ENCODE results near the gene GPR162. TPM values are rescaled to one million over a fixed set of nuclear protein-coding genes. Genes with fewer than 3 reads are reported as not detected.

Gene GPR162
- total and polyA plus RNA-seq, 10 of the 15 experiments (the other 5 are each of a cell fraction or from before 2014, with no cell fraction given) = not detected

- in situ Hi-C loops (cut with MboI) (no loop called here), intact Hi-C loops (cut with micrococcal nuclease; ENCODE audit: unreplicated experiment) (no loop called here)
- Histone ChIP-seq H3K27me3 (replicated peaks in 1 of 2; ENCODE audit: control insufficient read depth in 2 of 2, insufficient read depth in 2 of 2, low read length in 1 of 2) (peaks cover 5 to 14% of the 10 kb centered on the region in 2 experiments), H3K79me2 (ENCODE audit: control insufficient read depth, insufficient read depth, low read length) (no peaks in the 10 kb centered on the region), H3K36me3 (ENCODE audit: control insufficient read depth in 2 of 2, insufficient read depth in 2 of 2, low read length in 1 of 2) (no peaks in the 10 kb centered on the region), H3K9ac (ENCODE audit: control insufficient read depth, insufficient read depth, low read length) (no peak overlapping the region), H3K4me1 (ENCODE audit: control insufficient read depth, insufficient read depth, low read length) (no peaks in the 10 kb centered on the region; the same call in 1 of the 2 replicates), H4K20me1 (ENCODE audit: control insufficient read depth, insufficient read depth) (no peaks in the 10 kb centered on the region), H3K4me3 (no peak overlapping the region), H3K27ac (ENCODE audit: control insufficient read depth, insufficient read depth) (no peak overlapping the region), H3K9me3 (replicated peaks; ENCODE audit: control insufficient read depth, insufficient read depth, low read length) (no peaks in the 10 kb centered on the region), H2AFZ (ENCODE audit: control insufficient read depth, low read depth, low read length) (no peak overlapping the region), H3K4me2 (ENCODE audit: control insufficient read depth, insufficient read depth) (no peak overlapping the region)
- ChIA-PET CTCF (interaction anchor here (1.0 to 1.1 kb wide), 2 partner anchors 17 to 65 kb away, joined by 3 to 5 read pairs; partner anchors contain the start of gene MLF2), SMC1A (ENCODE audit: uncharacterized antibody, unreplicated experiment) (no interaction called here), RAD21 (ENCODE audit: unreplicated experiment) (no interaction called here), POLR2A (interaction anchor here (0.6 kb wide), 1 partner anchor 11 kb away, joined by 4 read pairs; no protein-coding TSS in a partner anchor)
- no peak for ATAC-seq
- FAIRE-seq = no peak
- no TSS peak for BruUV-seq (replicated peaks)
- no peak for DNase-seq (ENCODE audit: low read depth, low spot score)
- WGBS (ENCODE audit: insufficient coverage, insufficient replicate concordance, low lambda C conversion rate, missing lambda C conversion rate) = 63% methylated on average over 10 of the region's 10 CpGs
- TF ChIP-seq, protein P1, sequence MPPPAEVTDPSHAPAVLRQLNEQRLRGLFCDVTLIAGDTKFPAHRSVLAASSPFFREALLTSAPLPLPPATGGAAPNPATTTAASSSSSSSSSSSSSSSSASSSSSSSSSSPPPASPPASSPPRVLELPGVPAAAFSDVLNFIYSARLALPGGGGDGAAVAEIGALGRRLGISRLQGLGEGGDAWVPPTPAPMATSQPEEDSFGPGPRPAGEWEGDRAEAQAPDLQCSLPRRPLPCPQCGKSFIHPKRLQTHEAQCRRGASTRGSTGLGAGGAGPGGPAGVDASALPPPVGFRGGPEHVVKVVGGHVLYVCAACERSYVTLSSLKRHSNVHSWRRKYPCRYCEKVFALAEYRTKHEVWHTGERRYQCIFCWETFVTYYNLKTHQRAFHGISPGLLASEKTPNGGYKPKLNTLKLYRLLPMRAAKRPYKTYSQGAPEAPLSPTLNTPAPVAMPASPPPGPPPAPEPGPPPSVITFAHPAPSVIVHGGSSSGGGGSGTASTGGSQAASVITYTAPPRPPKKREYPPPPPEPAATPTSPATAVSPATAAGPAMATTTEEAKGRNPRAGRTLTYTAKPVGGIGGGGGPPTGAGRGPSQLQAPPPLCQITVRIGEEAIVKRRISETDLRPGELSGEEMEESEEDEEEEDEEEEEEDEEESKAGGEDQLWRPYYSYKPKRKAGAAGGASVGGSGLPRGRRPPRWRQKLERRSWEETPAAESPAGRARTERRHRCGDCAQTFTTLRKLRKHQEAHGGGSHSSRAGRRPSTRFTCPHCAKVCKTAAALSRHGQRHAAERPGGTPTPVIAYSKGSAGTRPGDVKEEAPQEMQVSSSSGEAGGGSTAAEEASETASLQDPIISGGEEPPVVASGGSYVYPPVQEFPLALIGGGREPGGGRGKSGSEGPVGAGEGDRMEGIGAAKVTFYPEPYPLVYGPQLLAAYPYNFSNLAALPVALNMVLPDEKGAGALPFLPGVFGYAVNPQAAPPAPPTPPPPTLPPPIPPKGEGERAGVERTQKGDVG (CRISPR knock-in tag; IDR thresholded peaks at IDR 0.05) = no peak
- TF ChIP-seq ZNF207 (IDR thresholded peaks at IDR 0.05; ENCODE audit: borderline replicate concordance) = no peak
- TF ChIP-seq EGR1 (IDR thresholded peaks at IDR 0.05; ENCODE audit: borderline replicate concordance in 1 of 2, low read depth in 2 of 2, low read length in 2 of 2) = no peak
- no peak for TF ChIP-seq MYB (IDR thresholded peaks at IDR 0.05; ENCODE audit: borderline replicate concordance, low read depth, low read length)
- no peak for TF ChIP-seq PKNOX1 (IDR thresholded peaks at IDR 0.05)
- no peak for TF ChIP-seq CEBPB (IDR thresholded peaks at IDR 0.05; ENCODE audit: borderline replicate concordance in 1 of 2, low read depth in 2 of 2, low read length in 2 of 2)
- TF ChIP-seq KAT2A (conservative IDR thresholded peaks at IDR 0.05; ENCODE audit: control insufficient read depth, low read depth, low read length) = no peak
- TF ChIP-seq ATF3 (IDR thresholded peaks at IDR 0.05; ENCODE audit: borderline replicate concordance, extremely low read depth, low read depth, low read length) = no peak
- TF ChIP-seq, protein P2, sequence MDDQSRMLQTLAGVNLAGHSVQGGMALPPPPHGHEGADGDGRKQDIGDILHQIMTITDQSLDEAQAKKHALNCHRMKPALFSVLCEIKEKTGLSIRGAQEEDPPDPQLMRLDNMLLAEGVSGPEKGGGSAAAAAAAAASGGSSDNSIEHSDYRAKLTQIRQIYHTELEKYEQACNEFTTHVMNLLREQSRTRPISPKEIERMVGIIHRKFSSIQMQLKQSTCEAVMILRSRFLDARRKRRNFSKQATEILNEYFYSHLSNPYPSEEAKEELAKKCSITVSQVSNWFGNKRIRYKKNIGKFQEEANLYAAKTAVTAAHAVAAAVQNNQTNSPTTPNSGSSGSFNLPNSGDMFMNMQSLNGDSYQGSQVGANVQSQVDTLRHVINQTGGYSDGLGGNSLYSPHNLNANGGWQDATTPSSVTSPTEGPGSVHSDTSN (IDR thresholded peaks at IDR 0.05; ENCODE audit: insufficient replicate concordance, low read depth, low read length) = no peak
- TF ChIP-seq, protein P3, sequence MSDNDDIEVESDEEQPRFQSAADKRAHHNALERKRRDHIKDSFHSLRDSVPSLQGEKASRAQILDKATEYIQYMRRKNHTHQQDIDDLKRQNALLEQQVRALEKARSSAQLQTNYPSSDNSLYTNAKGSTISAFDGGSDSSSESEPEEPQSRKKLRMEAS (IDR thresholded peaks at IDR 0.05; ENCODE audit: low read depth, low read length) = no peak
- TF ChIP-seq, protein P4, sequence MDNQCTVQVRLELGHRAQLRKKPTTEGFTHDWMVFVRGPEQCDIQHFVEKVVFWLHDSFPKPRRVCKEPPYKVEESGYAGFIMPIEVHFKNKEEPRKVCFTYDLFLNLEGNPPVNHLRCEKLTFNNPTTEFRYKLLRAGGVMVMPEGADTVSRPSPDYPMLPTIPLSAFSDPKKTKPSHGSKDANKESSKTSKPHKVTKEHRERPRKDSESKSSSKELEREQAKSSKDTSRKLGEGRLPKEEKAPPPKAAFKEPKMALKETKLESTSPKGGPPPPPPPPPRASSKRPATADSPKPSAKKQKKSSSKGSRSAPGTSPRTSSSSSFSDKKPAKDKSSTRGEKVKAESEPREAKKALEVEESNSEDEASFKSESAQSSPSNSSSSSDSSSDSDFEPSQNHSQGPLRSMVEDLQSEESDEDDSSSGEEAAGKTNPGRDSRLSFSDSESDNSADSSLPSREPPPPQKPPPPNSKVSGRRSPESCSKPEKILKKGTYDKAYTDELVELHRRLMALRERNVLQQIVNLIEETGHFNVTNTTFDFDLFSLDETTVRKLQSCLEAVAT (IDR thresholded peaks at IDR 0.05) = no peak
- no peak for TF ChIP-seq SMAD1 (IDR thresholded peaks at IDR 0.05; ENCODE audit: low read depth, partially characterized antibody)
- no peak for TF ChIP-seq NR2C2 (IDR thresholded peaks at IDR 0.05; ENCODE audit: borderline replicate concordance, control insufficient read depth, insufficient read length, low read depth)
- TF ChIP-seq RELA (IDR thresholded peaks at IDR 0.05; ENCODE audit: borderline replicate concordance, partially characterized antibody) = no peak
These were observed 3.4 kb upstream of the GPR162 start for GRCh38 chr12:6818222-6818621.

Data from GM12878 (cell line).